Prostate gland (tissue), 2 donors: Measurements from ENCODE around the gene DBX1.

Experiments used
- POLR2A ChIP-seq: fragments of 450-650 bp; IDR thresholded peaks from one replicate; pipeline ENCODE4 v1.6.1; 2016; ENCODE audit warnings: antibody characterized with exemption, mild to moderate bottlenecking
- POLR2AphosphoS5 ChIP-seq: sonication (generic); formaldehyde crosslinking; IDR thresholded peaks from one replicate; pipeline ENCODE4 v1.6.1; 2017; ENCODE audit warnings: antibody characterized with exemption
- TF ChIP-seq, protein P1 (sequence below), 4 experiments: fragments of 200-600 bp in 2 of 4; fragments of 450-650 bp in 2 of 4; sonication (generic) in 2 of 4; IDR thresholded peaks; 1 replicate in 3 of 4; 2 replicates in 1 of 4; pipeline ENCODE4 v1.5.1; 2016 to 2019; ENCODE audit warnings: antibody characterized with exemption in 4 of 4, mild to moderate bottlenecking in 2 of 4, moderate library complexity in 2 of 4

DNA sequence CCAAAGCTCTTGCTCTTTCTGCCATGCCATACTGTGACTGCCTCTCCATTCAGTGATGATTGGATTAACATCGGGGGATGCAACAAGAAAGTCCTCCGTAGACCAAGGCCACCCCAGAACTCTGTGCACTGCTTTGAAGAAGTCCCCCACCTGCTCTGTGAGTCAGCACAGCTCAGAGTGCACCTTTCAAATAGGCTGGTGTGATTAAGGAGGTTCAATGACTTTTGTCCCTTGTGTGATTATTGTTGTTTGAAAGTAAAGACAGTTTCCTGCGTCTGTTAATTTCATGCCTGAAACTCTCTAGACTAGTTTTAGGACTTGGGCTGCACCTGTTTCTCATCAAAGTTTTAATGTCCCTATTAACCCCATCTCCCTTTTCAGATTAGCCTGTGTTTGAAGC, 33.0 kb upstream of the DBX1 start:
- TF ChIP-seq, protein P1, sequence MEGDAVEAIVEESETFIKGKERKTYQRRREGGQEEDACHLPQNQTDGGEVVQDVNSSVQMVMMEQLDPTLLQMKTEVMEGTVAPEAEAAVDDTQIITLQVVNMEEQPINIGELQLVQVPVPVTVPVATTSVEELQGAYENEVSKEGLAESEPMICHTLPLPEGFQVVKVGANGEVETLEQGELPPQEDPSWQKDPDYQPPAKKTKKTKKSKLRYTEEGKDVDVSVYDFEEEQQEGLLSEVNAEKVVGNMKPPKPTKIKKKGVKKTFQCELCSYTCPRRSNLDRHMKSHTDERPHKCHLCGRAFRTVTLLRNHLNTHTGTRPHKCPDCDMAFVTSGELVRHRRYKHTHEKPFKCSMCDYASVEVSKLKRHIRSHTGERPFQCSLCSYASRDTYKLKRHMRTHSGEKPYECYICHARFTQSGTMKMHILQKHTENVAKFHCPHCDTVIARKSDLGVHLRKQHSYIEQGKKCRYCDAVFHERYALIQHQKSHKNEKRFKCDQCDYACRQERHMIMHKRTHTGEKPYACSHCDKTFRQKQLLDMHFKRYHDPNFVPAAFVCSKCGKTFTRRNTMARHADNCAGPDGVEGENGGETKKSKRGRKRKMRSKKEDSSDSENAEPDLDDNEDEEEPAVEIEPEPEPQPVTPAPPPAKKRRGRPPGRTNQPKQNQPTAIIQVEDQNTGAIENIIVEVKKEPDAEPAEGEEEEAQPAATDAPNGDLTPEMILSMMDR (IDR thresholded peaks at IDR 0.05): no peak
- TF ChIP-seq POLR2AphosphoS5 (no peak), POLR2A (no peak)
